HL-60 (cell line): Measurements from ENCODE around the gene ASIP.
"Not testable (repeated sequence)": the region's sequence is repeated elsewhere in the genome, so short reads cannot be mapped to it uniquely, and the experiment has no call there.

Source experiments
- DNase-seq, 2 experiments: peaks; one replicate each; pipeline ENCODE4 v3.0.0-alpha.2; 2010 to 2020; ENCODE audit warnings: low read depth in 1 of 2, low spot score in 1 of 2
- H3K27ac ChIP-seq: fragments of 250-450 bp; sonication (Bioruptor Pico); replicated peaks from 2 replicates; pipeline ENCODE4 v1.5.1; 2020; ENCODE audit warnings: mild to moderate bottlenecking, moderate library complexity
- H3K27me3 ChIP-seq: fragments of 250-450 bp; sonication (Bioruptor Pico); 2 replicates; pipeline ENCODE4 v1.5.1; 2021; ENCODE audit warnings: mild to moderate bottlenecking, moderate library complexity; ENCODE audit not compliant: insufficient read depth, poor library complexity, severe bottlenecking
- H3K4me3 ChIP-seq: replicated peaks from 2 replicates; pipeline ENCODE4 v1.5.1; 2011; ENCODE audit warnings: mild to moderate bottlenecking, control low read depth, low read length; ENCODE audit not compliant: insufficient read depth
- CTCF ChIP-seq: IDR thresholded peaks from one replicate; pipeline ENCODE4 v1.5.1; 2011; ENCODE audit warnings: low read length, control low read depth, inconsistent platforms; ENCODE audit not compliant: insufficient read depth
- GABPA ChIP-seq: IDR thresholded peaks from 2 replicates; pipeline ENCODE4 v1.6.1; 2012; ENCODE audit warnings: low read depth
- POLR2AphosphoS5 ChIP-seq: IDR thresholded peaks from 2 replicates; pipeline ENCODE4 v1.6.1; 2012; ENCODE audit warnings: low read depth
- REST ChIP-seq: IDR thresholded peaks from 2 replicates; pipeline ENCODE4 v1.6.1; 2012; ENCODE audit warnings: low read depth; ENCODE audit not compliant: insufficient replicate concordance
- SPI1 ChIP-seq: IDR thresholded peaks from 2 replicates; pipeline ENCODE4 v1.6.1; 2012; ENCODE audit warnings: low read depth, mild to moderate bottlenecking, borderline replicate concordance

Gene ASIP

DNA sequence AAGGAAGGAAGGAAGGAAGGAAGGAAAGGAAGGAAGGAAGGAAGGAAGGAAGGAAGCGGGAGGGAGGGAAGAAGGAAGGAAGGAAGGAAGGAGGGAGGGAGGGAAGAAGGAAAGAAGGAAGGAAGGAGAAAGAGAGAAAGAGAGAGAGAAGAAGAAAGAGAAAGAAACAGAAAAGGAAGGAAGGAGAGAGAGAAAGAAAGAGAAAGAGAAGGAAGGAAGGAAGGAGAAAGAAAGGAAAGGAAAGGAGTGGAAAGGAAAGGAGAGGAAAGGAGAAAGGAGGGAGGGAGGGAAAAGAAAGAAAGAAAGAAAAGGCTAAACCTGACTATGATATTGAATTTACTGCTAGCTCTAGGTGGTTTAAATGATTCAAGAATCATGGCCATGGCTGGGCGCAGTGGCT lies 5.3 kb upstream of the ASIP start:
- no peaks in the 10 kb centered on the region for H3K27me3 ChIP-seq
- no peak for DNase-seq
- TF ChIP-seq POLR2AphosphoS5 (no peak), SPI1 (no peak), REST (no peak), CTCF (no peak), GABPA (no peak)
- H3K27ac ChIP-seq = no peak overlapping the region
- H3K4me3 ChIP-seq = no peak overlapping the region

DNA sequence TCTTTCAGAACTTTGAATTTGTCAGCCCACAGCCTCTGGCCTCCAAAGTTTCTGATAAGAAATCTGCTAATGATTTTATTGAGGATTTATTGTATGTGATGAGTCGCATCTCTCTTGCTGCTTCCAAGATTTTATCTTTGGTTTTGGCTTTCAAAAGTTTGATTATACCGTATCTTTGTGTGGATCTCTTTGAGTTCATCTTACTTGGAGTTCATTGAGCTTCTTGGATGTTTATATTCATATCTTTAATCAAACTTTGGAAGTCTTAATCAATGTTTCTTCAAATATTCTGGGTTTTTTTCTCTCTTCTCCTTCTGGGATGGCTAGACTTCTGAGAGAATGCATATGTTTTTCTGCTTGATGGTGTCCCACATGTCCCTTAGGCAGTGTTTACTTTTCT lies 3.3 kb upstream of the ASIP start:
- no peak overlapping the region for H3K27ac ChIP-seq
- no peak for DNase-seq
- H3K4me3 ChIP-seq = no peak overlapping the region
- no peaks in the 10 kb centered on the region for H3K27me3 ChIP-seq
- TF ChIP-seq POLR2AphosphoS5 (no peak), REST (no peak), CTCF (no peak), GABPA (no peak), SPI1 (no peak)

- H3K27me3 ChIP-seq = no peaks in the 10 kb centered on the region
- no peak for DNase-seq
- TF ChIP-seq SPI1 (no peak), REST (no peak)
- H3K4me3 ChIP-seq = no peak overlapping the region
- H3K27ac ChIP-seq = no peak overlapping the region
These were observed 1.1 kb upstream of the ASIP start for GRCh38 chr20:34240121-34240520.

DNA sequence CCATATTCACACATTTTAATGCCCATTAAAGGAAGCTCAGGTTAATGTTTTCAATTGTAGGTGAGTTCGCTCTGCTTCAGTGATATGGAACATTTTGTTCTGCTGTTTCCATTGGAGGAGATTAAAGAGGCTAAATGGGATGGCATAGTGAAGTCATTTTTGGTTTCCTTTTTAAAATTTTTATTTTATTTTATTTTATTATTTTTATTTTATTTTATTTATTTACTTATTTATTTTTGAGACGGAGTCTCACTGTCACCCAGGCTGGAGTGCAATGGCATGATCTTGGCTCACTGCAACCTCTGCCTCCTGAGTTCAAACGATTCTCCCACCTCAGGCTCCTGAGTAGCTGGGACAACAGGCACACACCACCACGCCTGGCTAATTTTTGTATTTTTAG lies 792 bp downstream of the ASIP start:
- H3K27me3 ChIP-seq, H3K4me3 ChIP-seq, DNase-seq, H3K27ac ChIP-seq: not testable (repeated sequence)
